HG02852 (cell line): Measurements from ENCODE around the gene ASPM.
"Not testable (repeated sequence)": the region's sequence is repeated elsewhere in the genome, so short reads cannot be mapped to it uniquely, and the experiment has no call there.

ENCODE experiments used
- ATAC-seq: cut with Tn5 transposase; IDR thresholded peaks from one replicate; pipeline ENCODE4 v1.9.1; 2021; ENCODE audit warnings: mild to moderate bottlenecking, moderate library complexity; ENCODE audit not compliant: unreplicated experiment

The ASPM gene

GRCh38 chr1:197144570-197145325 lies 1.7 kb downstream of the ASPM start:
- ATAC-seq, result no peak

- no peak for ATAC-seq
These were observed 3.2 kb downstream of the ASPM start for GRCh38 chr1:197143276-197143675.

- ATAC-seq, result no peak
These were observed 4.9 kb downstream of the ASPM start for GRCh38 chr1:197141575-197141974.

- ATAC-seq, result no peak
These were observed 6.3 kb downstream of the ASPM start for GRCh38 chr1:197140121-197140520.

- ATAC-seq, result no peak
These were observed 7.3 kb downstream of the ASPM start for GRCh38 chr1:197139169-197139568.

GRCh38 chr1:197137322-197137721 lies 9.1 kb downstream of the ASPM start:
- no peak for ATAC-seq

GRCh38 chr1:197130677-197131304 lies 15.7 kb downstream of the ASPM start:
- ATAC-seq, result no peak

GRCh38 chr1:197129698-197130097 lies 16.8 kb downstream of the ASPM start:
- no peak for ATAC-seq

- no peak for ATAC-seq
These were observed 19.1 kb downstream of the ASPM start for GRCh38 chr1:197127246-197127912.

- no peak for ATAC-seq
These were observed 19.8 kb downstream of the ASPM start for GRCh38 chr1:197126691-197127090.

GRCh38 chr1:197124376-197124775 lies 22.1 kb downstream of the ASPM start:
- no peak for ATAC-seq

GRCh38 chr1:197116156-197116555 lies 30.3 kb downstream of the ASPM start:
- no peak for ATAC-seq

- no peak for ATAC-seq
These were observed 39.6 kb downstream of the ASPM start for GRCh38 chr1:197106869-197107268.

- ATAC-seq, result no peak
These were observed 43.2 kb downstream of the ASPM start for GRCh38 chr1:197103300-197103699.

- ATAC-seq, result no peak
These were observed 44.5 kb downstream of the ASPM start for GRCh38 chr1:197101978-197102377.

GRCh38 chr1:197100677-197101076 lies 45.8 kb downstream of the ASPM start:
- ATAC-seq, result no peak

- ATAC-seq, result no peak
These were observed 47.0 kb downstream of the ASPM start for GRCh38 chr1:197099444-197099843.

GRCh38 chr1:197096971-197097370 lies 49.5 kb downstream of the ASPM start:
- not testable (repeated sequence) for ATAC-seq

GRCh38 chr1:197096137-197096536 lies 50.3 kb downstream of the ASPM start:
- no peak for ATAC-seq

GRCh38 chr1:197093226-197093885 lies 53.1 kb downstream of the ASPM start:
- no peak for ATAC-seq

GRCh38 chr1:197092491-197093023 lies 53.9 kb downstream of the ASPM start:
- no peak for ATAC-seq
